Upper lobe of right lung (tissue), 1 donor: ENCODE measurements around the gene LMOD1. TPM values are rescaled to one million over a fixed set of nuclear protein-coding genes. Genes with fewer than 3 reads are reported as not detected.
"Not testable (repeated sequence)": the region's sequence is repeated elsewhere in the genome, so short reads cannot be mapped to it uniquely, and the experiment has no call there.

Experiments
- ATAC-seq: fragments of 200-7000 bp; cut with Tn5 transposase; one replicate; pipeline ENCODE4 v1.9.1; 2020; ENCODE audit warnings: mild to moderate bottlenecking, moderate library complexity
- DNase-seq: peaks from one replicate; pipeline ENCODE4 v3.0.0-alpha.2; 2020
- H3K27ac ChIP-seq: fragments of 200-600 bp; one replicate; pipeline ENCODE4 v1.8.0; 2022
- H3K27me3 ChIP-seq: fragments of 200-600 bp; one replicate; pipeline ENCODE4 v1.8.0; 2022; ENCODE audit warnings: mild to moderate bottlenecking
- H3K36me3 ChIP-seq: fragments of 200-600 bp; one replicate; pipeline ENCODE4 v1.8.0; 2022
- H3K4me1 ChIP-seq: fragments of 200-600 bp; one replicate; pipeline ENCODE4 v1.8.0; 2022
- H3K4me3 ChIP-seq: fragments of 200-600 bp; one replicate; pipeline ENCODE4 v1.8.0; 2022; ENCODE audit warnings: mild to moderate bottlenecking
- H3K9me3 ChIP-seq: fragments of 200-600 bp; one replicate; pipeline ENCODE4 v1.8.0; 2022
- intact Hi-C: fragments of 100-400 bp; cut with DNase I; formaldehyde crosslinking; loops from one replicate; pipeline ENCODE4 v1.11.0; 2022
- total RNA-seq: library from RNA; stranded (reverse); fragmentation: NEBNext Ultra II Directional; extraction: Animal tissue kit (Norgen Biotek cat#: 25700); gene quantifications from one replicate; pipeline ENCODE4 v1.2.1, GENCODE V29; 2021
- TF ChIP-seq, protein P1 (sequence below): fragments of 200-600 bp; IDR thresholded peaks from one replicate; pipeline ENCODE4 v1.8.0; 2022; ENCODE audit warnings: antibody characterized with exemption
- donor health status: DM: no; HTN: yes; CAD: no; lungs with severe emphysema.

Gene LMOD1
- total RNA-seq, 1 donor from 2014 or later = 38.3 TPM

DNA sequence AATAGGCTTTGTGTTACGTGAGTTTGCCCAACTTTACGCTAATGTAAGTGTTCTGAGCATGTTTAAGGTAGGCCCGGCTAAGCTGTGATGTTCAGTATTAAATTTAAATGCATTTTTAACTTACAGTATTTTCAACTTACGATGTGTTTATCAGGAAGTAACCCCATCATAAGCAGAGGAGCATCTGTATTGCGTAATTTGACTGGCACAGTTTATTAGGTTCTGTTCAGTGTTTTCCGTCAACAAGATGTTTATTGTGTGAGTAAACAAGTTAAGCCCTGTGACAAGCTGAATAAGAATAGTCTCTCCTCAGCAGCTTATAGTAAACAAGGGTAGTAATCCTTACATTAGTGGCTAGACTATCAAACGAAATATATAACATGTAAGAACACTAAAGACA lies 84.9 kb downstream of the LMOD1 start:
- no peak for ATAC-seq
- Histone ChIP-seq H3K4me1 (no peaks in the 10 kb centered on the region), H3K27ac (no peak overlapping the region), H3K27me3 (no peaks in the 10 kb centered on the region), H3K36me3 (peaks cover 88% of the 10 kb centered on the region), H3K4me3 (no peak overlapping the region), H3K9me3 (no peaks in the 10 kb centered on the region)
- intact Hi-C loops = no loop called here
- TF ChIP-seq, protein P1, sequence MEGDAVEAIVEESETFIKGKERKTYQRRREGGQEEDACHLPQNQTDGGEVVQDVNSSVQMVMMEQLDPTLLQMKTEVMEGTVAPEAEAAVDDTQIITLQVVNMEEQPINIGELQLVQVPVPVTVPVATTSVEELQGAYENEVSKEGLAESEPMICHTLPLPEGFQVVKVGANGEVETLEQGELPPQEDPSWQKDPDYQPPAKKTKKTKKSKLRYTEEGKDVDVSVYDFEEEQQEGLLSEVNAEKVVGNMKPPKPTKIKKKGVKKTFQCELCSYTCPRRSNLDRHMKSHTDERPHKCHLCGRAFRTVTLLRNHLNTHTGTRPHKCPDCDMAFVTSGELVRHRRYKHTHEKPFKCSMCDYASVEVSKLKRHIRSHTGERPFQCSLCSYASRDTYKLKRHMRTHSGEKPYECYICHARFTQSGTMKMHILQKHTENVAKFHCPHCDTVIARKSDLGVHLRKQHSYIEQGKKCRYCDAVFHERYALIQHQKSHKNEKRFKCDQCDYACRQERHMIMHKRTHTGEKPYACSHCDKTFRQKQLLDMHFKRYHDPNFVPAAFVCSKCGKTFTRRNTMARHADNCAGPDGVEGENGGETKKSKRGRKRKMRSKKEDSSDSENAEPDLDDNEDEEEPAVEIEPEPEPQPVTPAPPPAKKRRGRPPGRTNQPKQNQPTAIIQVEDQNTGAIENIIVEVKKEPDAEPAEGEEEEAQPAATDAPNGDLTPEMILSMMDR = no peak
- DNase-seq = no peak

DNA sequence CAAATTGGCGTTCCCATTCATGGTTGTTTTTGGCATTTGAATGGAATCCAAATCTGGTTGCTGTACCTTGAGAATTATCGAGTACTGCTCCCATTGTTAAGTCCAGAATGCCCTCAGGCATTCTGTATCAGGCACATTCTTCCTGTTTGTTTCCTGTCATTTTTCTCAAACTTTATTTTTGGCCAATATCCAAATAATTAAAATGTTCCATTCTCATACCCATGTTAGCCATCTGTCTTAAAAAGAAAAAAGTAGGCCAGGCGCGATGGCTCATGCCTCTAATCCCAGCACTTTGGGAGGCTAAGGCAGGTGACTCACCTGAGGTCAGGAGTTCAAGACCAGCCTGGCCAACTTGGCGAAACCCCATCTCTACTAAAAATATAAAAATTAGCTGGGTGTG lies 86.9 kb downstream of the LMOD1 start:
- no peak for DNase-seq
- intact Hi-C loops = no loop called here
- H3K27me3 ChIP-seq = no peaks in the 10 kb centered on the region
- TF ChIP-seq, protein P1 = no peak
- peaks cover 92% of the 10 kb centered on the region for H3K36me3 ChIP-seq
- H3K4me3 ChIP-seq = no peak overlapping the region
- H3K9me3 ChIP-seq = no peaks in the 10 kb centered on the region
- H3K4me1 ChIP-seq = no peaks in the 10 kb centered on the region
- H3K27ac ChIP-seq = no peak overlapping the region
- ATAC-seq = no peak

DNA sequence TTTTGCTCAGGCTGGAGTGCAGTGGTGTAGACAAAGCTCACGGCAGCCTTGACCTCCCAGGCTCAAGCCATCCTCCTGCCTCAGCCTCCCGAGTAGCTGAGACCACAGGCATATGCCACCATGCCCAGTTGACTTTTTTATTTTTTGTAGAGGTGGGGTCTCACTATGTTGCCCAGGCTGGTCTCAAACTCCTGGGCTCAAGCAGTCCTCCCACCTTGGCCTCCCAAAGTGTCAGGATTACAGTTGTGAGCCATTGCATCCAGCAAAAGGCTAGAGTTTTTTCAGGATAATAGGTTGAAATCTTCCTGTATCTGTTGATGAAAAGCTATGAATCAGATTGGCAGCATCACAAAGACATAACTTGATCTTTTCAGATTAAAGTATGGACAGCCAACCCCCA lies 89.6 kb downstream of the LMOD1 start:
- H3K4me1 ChIP-seq, H3K9me3 ChIP-seq, ATAC-seq, DNase-seq, intact Hi-C loops, H3K4me3 ChIP-seq, H3K27me3 ChIP-seq, H3K27ac ChIP-seq: not testable (repeated sequence)
- peaks cover 93% of the 10 kb centered on the region for H3K36me3 ChIP-seq

DNA sequence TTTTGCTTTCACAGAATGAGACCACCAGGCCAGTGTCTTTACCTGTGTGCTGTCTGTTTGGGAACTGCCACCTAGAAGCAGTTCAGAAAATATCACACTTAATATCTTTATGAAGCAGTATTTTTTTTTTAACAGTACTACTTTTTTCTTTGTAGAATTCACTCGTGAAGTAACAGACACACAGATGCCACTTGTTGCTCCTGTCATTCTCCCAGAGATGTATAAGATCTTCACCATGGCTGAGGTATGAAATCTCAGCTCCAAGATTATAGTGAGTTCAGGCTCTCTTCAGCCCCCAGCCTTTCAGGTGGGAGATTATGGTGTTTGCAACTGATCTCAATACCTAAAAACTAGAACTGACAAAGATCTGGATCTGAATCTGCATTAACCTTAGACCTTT lies 94.4 kb downstream of the LMOD1 start:
- no peaks in the 10 kb centered on the region for H3K27me3 ChIP-seq
- H3K9me3 ChIP-seq = no peaks in the 10 kb centered on the region
- TF ChIP-seq, protein P1 = no peak
- no peak for ATAC-seq
- no peak overlapping the region for H3K4me3 ChIP-seq
- DNase-seq = no peak
- intact Hi-C loops = no loop called here
- peaks cover 83% of the 10 kb centered on the region for H3K36me3 ChIP-seq
- H3K4me1 ChIP-seq = peaks cover 15% of the 10 kb centered on the region
- no peak overlapping the region for H3K27ac ChIP-seq

DNA sequence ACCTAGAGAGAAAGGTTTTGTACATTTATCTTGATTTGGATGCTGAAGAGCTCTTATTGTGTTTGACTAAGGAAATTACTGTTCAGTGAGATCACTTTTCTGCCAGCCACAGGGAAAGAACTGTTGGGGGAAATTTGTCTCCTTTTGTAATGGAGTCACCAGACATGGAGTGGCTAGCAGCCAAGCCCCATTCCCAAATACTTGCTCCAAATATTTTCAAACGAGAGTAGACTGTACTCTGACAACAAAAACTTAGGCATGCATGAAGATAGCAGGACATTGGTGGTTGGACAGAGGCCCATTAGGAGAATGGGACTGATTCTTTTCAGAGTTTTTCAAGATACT lies 96.3 kb downstream of the LMOD1 start:
- Histone ChIP-seq H3K27ac (peak overlapping the region; percentile 59), H3K27me3 (no peaks in the 10 kb centered on the region), H3K4me3 (no peak overlapping the region), H3K36me3 (peaks cover 64% of the 10 kb centered on the region), H3K9me3 (no peaks in the 10 kb centered on the region), H3K4me1 (peaks cover 15% of the 10 kb centered on the region)
- DNase-seq (no peak), ATAC-seq (peak; percentile 91)
- intact Hi-C loops = no loop called here
- TF ChIP-seq, protein P1 = no peak

DNA sequence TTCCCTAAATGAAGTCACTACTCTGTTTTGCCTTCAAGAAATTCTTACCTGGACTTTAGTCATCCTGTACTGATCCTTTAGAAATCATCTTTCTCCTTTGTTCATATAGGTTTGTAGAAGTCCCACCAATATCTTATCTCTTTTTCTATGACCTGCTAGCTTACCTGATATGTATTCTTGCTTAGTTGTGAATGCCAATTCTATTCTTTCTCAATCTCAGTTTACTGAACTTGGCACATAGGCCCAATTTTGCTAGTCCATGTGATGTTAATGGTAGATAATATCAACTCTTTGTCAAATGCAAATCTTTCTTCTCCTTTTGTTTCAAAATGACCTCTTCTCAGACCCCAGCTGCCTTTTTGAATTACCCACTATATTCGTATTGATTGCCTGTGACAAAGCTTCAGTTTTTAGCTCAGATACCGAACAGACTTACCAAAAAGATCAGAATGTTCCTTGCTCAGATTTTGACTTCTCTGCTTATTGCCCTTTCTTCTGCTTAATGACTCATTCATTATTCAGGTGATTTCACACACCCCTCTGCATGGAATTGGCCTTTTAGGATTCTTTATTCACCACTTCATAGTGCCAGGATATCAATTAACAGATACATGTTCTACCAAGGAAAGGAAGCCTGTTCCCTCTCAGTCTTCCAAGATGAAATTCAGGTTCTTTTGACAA lies 96.8 kb downstream of the LMOD1 start:
- intact Hi-C loops = no loop called here
- TF ChIP-seq, protein P1 = no peak
- Histone ChIP-seq H3K9me3 (no peaks in the 10 kb centered on the region), H3K36me3 (peaks cover 59% of the 10 kb centered on the region), H3K4me1 (peaks cover 15% of the 10 kb centered on the region), H3K27ac (peak overlapping the region; percentile 59), H3K4me3 (no peak overlapping the region), H3K27me3 (no peaks in the 10 kb centered on the region)
- ATAC-seq = no peak
- DNase-seq = no peak
